ENCODE measurements around the gene P4HA2.

GRCh38 chr5:132254321-132254977 lies 26.8 kb upstream of the P4HA2 start:
- TF ChIP-seq CTCF (IDR thresholded peaks at IDR 0.05; ENCODE audit: low read depth, low read length), result no peak
- no peak for TF ChIP-seq POLR2A (IDR thresholded peaks at IDR 0.05; ENCODE audit: extremely low read depth, insufficient read length)
- TF ChIP-seq MAX (IDR thresholded peaks at IDR 0.05; ENCODE audit: low read depth, low read length), result no peak
- no peak for TF ChIP-seq MYC (IDR thresholded peaks at IDR 0.05; ENCODE audit: low read depth, low read length)
